Natural killer cell (primary cell): ENCODE measurements around the gene MBD3. TPM values are rescaled to one million over a fixed set of nuclear protein-coding genes. Genes with fewer than 3 reads are reported as not detected.

Source experiments
- ATAC-seq, 3 donors: fragments of 150-1000 bp in 2 of 3; fragments of 200-7000 bp in 1 of 3; cut with Tn5 transposase; 1 replicate in 1 of 3; 2 replicates in 2 of 3; pipeline ENCODE4 v1.10.0; 2021; ENCODE audit warnings: mild to moderate bottlenecking in 2 of 3, moderate library complexity in 2 of 3
- DNase-seq, 2 donors: peaks; one replicate each; pipeline versions ENCODE4 v3.0.0 to v3.0.0-alpha.2; 2013 to 2021; ENCODE audit warnings: mixed read lengths in 1 of 2
- H3K27ac ChIP-seq: one replicate; pipeline ENCODE4 v1.5.1; 2013; ENCODE audit warnings: mild to moderate bottlenecking, low read length
- H3K27me3 ChIP-seq: one replicate; pipeline ENCODE4 v1.6.1; 2013; ENCODE audit warnings: low read length; ENCODE audit not compliant: control insufficient read depth, insufficient read depth
- H3K36me3 ChIP-seq: one replicate; pipeline ENCODE4 v1.6.1; 2013; ENCODE audit warnings: low read length; ENCODE audit not compliant: control insufficient read depth, insufficient read depth
- H3K4me1 ChIP-seq: one replicate; pipeline ENCODE4 v1.6.1; 2013; ENCODE audit warnings: low read length; ENCODE audit not compliant: control insufficient read depth, insufficient read depth
- H3K4me3 ChIP-seq: one replicate; pipeline ENCODE4 v1.5.1; 2013; ENCODE audit warnings: low read length
- H3K9me3 ChIP-seq: one replicate; pipeline ENCODE4 v1.6.1; 2013; ENCODE audit warnings: low read length; ENCODE audit not compliant: control insufficient read depth, insufficient read depth
- H3K27ac Mint-ChIP-seq, 2 donors: one replicate each; pipeline ENCODE4 v1.8.0; 2022; ENCODE audit warnings: mild to moderate bottlenecking in 2 of 2, mixed read lengths in 2 of 2, moderate library complexity in 1 of 2
- H3K27me3 Mint-ChIP-seq, 2 donors: one replicate each; pipeline ENCODE4 v1.8.0; 2022; ENCODE audit warnings: low read depth in 2 of 2, mixed read lengths in 2 of 2
- H3K36me3 Mint-ChIP-seq: one replicate; pipeline ENCODE4 v1.8.0; 2022; ENCODE audit warnings: mixed read lengths
- H3K4me1 Mint-ChIP-seq, 2 donors: one replicate each; pipeline ENCODE4 v1.8.0; 2022; ENCODE audit warnings: mixed read lengths in 2 of 2
- H3K4me3 Mint-ChIP-seq: one replicate; pipeline ENCODE4 v1.8.0; 2022; ENCODE audit warnings: mild to moderate bottlenecking, moderate library complexity, mixed read lengths
- H3K9me3 Mint-ChIP-seq, 2 donors: one replicate each; pipeline ENCODE4 v1.8.0; 2022; ENCODE audit warnings: mixed read lengths in 2 of 2
- WGBS: methylation state at CpG from one replicate; pipeline ENCODE4 v1.1.7; 2013; ENCODE audit warnings: missing lambda C conversion rate; ENCODE audit not compliant: insufficient coverage; 5-methylcytosine and 5-hydroxymethylcytosine counted together
- intact Hi-C: fragments of 100-400 bp; cut with micrococcal nuclease; formaldehyde crosslinking; loops from one replicate; pipeline ENCODE4 v1.14.2; 2022
- total RNA-seq, 4 donors: library from RNA; stranded (reverse); fragments of 120-200 nt in 1 of 4; gene quantifications; one replicate each; pipeline versions ENCODE4 v1.2.3 to v1.2.4, GENCODE V29; 2013 to 2022
- TF ChIP-seq, protein P1 (sequence below): fragments of 200-600 bp; IDR thresholded peaks from one replicate; pipeline ENCODE4 v1.8.0; 2022; ENCODE audit warnings: antibody characterized with exemption

MBD3 gene
- total RNA-seq, 3 donors from 2014 or later (not counting 1 experiment from before 2014, with no cell fraction given) = 55.9 to 66.7 (median 59.0) TPM

DNA sequence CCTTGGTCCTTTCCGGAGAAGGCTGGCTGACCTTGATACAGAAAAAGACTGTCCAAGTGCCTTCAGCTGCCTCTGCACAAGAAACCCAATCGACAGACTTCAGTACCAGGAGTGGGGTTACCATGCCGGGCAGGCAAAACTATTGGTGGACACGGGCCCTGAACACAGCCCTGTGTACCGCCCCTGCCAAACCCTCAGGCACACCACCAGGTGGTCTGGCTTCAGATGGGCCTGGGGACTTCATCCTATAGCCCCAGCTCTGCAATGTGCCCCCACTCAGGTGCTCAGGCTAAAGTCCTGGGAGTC lies 42.2 kb upstream of the MBD3 start:
- DNase-seq (no peak), ATAC-seq (no peak)
- no peak overlapping the region for H3K4me3 ChIP-seq
- 97% methylated on average over 5 of the region's 5 CpGs for WGBS
- H3K27me3 ChIP-seq = no peaks in the 10 kb centered on the region
- Mint-ChIP-seq H3K4me3 (no peak overlapping the region), H3K27me3 (no peaks in the 10 kb centered on the region), H3K4me1 (peaks cover 0 to 10% of the 10 kb centered on the region in 2 donors), H3K27ac (no peak overlapping the region), H3K9me3 (no peaks in the 10 kb centered on the region), H3K36me3 (no peaks in the 10 kb centered on the region)
- peaks cover 20% of the 10 kb centered on the region for H3K36me3 ChIP-seq
- no peaks in the 10 kb centered on the region for H3K9me3 ChIP-seq
- H3K27ac ChIP-seq = no peak overlapping the region
- TF ChIP-seq, protein P1, sequence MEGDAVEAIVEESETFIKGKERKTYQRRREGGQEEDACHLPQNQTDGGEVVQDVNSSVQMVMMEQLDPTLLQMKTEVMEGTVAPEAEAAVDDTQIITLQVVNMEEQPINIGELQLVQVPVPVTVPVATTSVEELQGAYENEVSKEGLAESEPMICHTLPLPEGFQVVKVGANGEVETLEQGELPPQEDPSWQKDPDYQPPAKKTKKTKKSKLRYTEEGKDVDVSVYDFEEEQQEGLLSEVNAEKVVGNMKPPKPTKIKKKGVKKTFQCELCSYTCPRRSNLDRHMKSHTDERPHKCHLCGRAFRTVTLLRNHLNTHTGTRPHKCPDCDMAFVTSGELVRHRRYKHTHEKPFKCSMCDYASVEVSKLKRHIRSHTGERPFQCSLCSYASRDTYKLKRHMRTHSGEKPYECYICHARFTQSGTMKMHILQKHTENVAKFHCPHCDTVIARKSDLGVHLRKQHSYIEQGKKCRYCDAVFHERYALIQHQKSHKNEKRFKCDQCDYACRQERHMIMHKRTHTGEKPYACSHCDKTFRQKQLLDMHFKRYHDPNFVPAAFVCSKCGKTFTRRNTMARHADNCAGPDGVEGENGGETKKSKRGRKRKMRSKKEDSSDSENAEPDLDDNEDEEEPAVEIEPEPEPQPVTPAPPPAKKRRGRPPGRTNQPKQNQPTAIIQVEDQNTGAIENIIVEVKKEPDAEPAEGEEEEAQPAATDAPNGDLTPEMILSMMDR = no peak
- intact Hi-C loops = no loop called here
- H3K4me1 ChIP-seq = peaks cover 3% of the 10 kb centered on the region

DNA sequence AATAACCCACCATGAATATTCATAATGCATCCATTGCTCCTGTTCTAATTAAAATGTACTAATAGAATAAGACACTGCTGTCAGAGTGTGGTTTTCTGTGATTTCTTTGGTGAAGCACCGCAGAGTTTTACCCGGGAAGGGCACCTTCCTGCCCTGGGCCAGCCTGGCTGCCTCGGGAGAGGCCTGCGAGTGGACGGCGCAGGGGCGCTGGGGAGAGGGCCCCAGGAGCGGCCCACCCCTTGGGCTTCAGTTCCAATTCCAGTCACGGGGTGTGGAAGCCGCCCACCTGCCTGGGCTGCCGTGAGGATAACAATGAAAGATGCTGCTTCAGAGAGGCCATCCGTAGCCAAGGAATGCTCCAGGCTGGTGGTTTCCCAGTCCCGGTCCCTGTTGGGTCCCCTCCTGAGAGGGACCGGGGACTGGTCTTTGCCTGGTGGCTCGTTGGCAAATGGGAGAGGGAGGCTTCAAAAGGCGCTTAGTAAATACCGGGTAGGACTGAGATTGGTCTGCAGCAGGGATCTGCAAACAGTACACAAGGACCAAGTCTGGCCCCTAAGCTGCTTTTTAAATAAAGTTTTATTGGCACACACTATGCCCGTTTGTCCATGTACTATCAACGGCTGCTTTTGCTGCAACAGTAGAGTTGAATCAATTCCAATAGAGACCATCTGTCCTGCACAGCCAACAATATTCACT lies 41.7 kb upstream of the MBD3 start:
- Mint-ChIP-seq H3K4me3 (no peak overlapping the region), H3K9me3 (no peaks in the 10 kb centered on the region), H3K27ac (no peak overlapping the region), H3K36me3 (no peaks in the 10 kb centered on the region), H3K27me3 (no peaks in the 10 kb centered on the region), H3K4me1 (peaks cover 0 to 5% of the 10 kb centered on the region in 2 donors)
- WGBS = 98% methylated on average over 19 of the region's 19 CpGs
- H3K27me3 ChIP-seq = no peaks in the 10 kb centered on the region
- intact Hi-C loops = no loop called here
- H3K36me3 ChIP-seq = peaks cover 18% of the 10 kb centered on the region
- no peak overlapping the region for H3K27ac ChIP-seq
- no peak for ATAC-seq
- no peak for DNase-seq
- TF ChIP-seq, protein P1 = no peak
- peaks cover 3% of the 10 kb centered on the region for H3K4me1 ChIP-seq
- no peaks in the 10 kb centered on the region for H3K9me3 ChIP-seq
- H3K4me3 ChIP-seq = no peak overlapping the region

DNA sequence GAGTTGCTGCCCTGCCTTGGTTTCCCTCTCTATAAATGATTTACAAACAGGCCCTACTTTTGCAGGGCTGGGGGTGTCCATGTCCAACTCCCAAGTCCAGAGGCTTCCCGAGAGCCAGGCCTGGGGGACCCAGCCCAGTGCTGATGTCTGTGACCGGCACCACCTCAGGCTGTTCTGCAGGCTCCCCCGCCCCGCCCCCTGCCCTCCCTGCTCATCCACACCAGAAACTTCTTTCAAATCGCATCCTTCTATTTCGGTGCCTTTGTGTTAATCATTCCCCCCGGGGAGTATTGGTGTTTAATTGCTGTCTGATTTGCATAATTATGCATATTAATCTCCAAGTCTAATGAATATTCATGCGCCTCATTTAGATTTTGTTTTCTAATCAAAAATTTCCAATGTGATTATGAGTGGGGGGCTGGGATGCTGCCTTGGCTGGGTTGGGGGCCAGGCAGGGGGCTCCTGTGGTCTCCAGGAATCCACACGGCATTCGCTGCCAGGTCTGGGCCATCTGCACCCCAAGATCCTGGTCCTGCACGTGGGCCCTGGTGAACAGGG lies 40.7 kb upstream of the MBD3 start:
- peaks cover 11% of the 10 kb centered on the region for H3K36me3 ChIP-seq

More for the DNA sequence above, 40.7 kb upstream of the MBD3 start:
- no peak overlapping the region for H3K27ac Mint-ChIP-seq
- H3K4me3 Mint-ChIP-seq = no peak overlapping the region
- ATAC-seq = no peak
- H3K4me1 Mint-ChIP-seq = peaks cover 0 to 5% of the 10 kb centered on the region in 2 donors
- Histone ChIP-seq H3K4me3 (no peak overlapping the region), H3K4me1 (peaks cover 3% of the 10 kb centered on the region), H3K9me3 (no peaks in the 10 kb centered on the region), H3K27me3 (no peaks in the 10 kb centered on the region), H3K27ac (no peak overlapping the region)
- intact Hi-C loops = no loop called here
- TF ChIP-seq, protein P1 = no peak
- no peak for DNase-seq
- no peaks in the 10 kb centered on the region for H3K36me3 Mint-ChIP-seq
- 97% methylated on average over 5 of the region's 11 CpGs for WGBS
- no peaks in the 10 kb centered on the region for H3K9me3 Mint-ChIP-seq
- no peaks in the 10 kb centered on the region for H3K27me3 Mint-ChIP-seq
